Vagina (tissue), 2 donors: ENCODE data around the gene TMEM62.

Source experiments
- POLR2A ChIP-seq, 2 donors: fragments of 450-650 bp; IDR thresholded peaks; one replicate each; pipeline ENCODE4 v1.6.1; 2017; ENCODE audit warnings: antibody characterized with exemption in 2 of 2, mild to moderate bottlenecking in 2 of 2, moderate library complexity in 2 of 2
- TF ChIP-seq, protein P1 (sequence below), 3 experiments: fragments of 450-650 bp in 2 of 3; fragments of 200-600 bp in 1 of 3; sonication (generic) in 1 of 3; IDR thresholded peaks; one replicate each; pipeline ENCODE4 v1.5.1; 2017 to 2019; ENCODE audit warnings: antibody characterized with exemption in 3 of 3, mild to moderate bottlenecking in 2 of 3, moderate library complexity in 2 of 3

DNA sequence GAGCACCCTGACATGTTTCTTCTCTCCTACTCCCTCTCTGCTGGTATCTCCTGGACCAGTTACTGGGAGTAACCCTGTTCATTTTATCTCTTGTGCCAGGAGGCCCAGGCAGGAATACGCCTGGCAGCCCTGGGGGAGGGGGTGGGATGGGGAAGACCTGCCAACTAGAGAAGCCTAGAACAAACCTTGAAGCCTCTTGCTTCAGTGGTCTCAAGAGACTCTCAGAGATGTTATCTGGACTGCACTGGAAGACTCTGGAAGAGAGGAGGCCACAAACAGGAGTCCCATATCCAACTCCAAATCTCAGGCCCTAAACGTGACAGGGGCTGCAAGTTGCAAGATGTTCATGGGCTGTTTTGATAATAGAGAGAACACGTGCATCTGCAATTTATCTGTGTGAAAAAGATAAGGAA, 87.6 kb downstream of the TMEM62 start, which contains the start of gene EPB42:
- TF ChIP-seq, protein P1, sequence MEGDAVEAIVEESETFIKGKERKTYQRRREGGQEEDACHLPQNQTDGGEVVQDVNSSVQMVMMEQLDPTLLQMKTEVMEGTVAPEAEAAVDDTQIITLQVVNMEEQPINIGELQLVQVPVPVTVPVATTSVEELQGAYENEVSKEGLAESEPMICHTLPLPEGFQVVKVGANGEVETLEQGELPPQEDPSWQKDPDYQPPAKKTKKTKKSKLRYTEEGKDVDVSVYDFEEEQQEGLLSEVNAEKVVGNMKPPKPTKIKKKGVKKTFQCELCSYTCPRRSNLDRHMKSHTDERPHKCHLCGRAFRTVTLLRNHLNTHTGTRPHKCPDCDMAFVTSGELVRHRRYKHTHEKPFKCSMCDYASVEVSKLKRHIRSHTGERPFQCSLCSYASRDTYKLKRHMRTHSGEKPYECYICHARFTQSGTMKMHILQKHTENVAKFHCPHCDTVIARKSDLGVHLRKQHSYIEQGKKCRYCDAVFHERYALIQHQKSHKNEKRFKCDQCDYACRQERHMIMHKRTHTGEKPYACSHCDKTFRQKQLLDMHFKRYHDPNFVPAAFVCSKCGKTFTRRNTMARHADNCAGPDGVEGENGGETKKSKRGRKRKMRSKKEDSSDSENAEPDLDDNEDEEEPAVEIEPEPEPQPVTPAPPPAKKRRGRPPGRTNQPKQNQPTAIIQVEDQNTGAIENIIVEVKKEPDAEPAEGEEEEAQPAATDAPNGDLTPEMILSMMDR (IDR thresholded peaks at IDR 0.05): no peak
- TF ChIP-seq POLR2A (IDR thresholded peaks at IDR 0.05): no peak
